Left colon (tissue), 2 donors: ENCODE data around the gene NAA50. TPM values are rescaled to one million over a fixed set of nuclear protein-coding genes. Genes with fewer than 3 reads are reported as not detected.

Experiments used
- ATAC-seq: fragments of 200-7000 bp; cut with Tn5 transposase; one replicate; pipeline ENCODE4 v1.9.1; 2020; ENCODE audit warnings: mild to moderate bottlenecking, moderate library complexity
- DNase-seq, 2 donors: peaks; one replicate each; pipeline ENCODE4 v3.0.0-alpha.2; 2020
- intact Hi-C, 2 donors: fragments of 100-400 bp; cut with DNase I in 1 of 2; cut with micrococcal nuclease in 1 of 2; formaldehyde crosslinking; loops; one replicate each; pipeline versions ENCODE4 v1.11.2 to v1.14.0; 2022; cut with DNase I, micrococcal nuclease
- total RNA-seq, 2 donors: library from RNA; stranded (reverse); fragmentation: NEBNext Ultra II Directional; extraction: Animal tissue kit (Norgen Biotek cat#: 25700); gene quantifications; one replicate each; pipeline ENCODE4 v1.2.1, GENCODE V29; 2021
- donor health status: DM: no; HTN: no; CAD: no.
- donor health status: DM: yes; HTN: yes; CAD: no.

NAA50 gene
- total RNA-seq, 2 donors from 2014 or later, result 89.8 to 96.0 TPM

GRCh38 chr3:113696658-113697499, 49.2 kb downstream of the NAA50 start:
- peak; percentile 98 to 99 for DNase-seq
- ATAC-seq, result peak; percentile 86
- intact Hi-C loops, result no loop called here

- DNase-seq, result peak; percentile 80 to 84
- intact Hi-C loops, result no loop called here
- ATAC-seq, result peak; percentile 74
These were observed 50.0 kb downstream of the NAA50 start, which contains the start of gene USF3 for GRCh38 chr3:113695786-113696645. Gene USF3 (minus strand): TSS chr3:113696642. CDS start chr3:113674878, 21,764 bp downstream.

GRCh38 chr3:113695431-113695785, 50.6 kb downstream of the NAA50 start:
- intact Hi-C loops, result no loop called here
- DNase-seq, result no peak
- no peak for ATAC-seq

GRCh38 chr3:113690482-113690881, 55.6 kb downstream of the NAA50 start:
- ATAC-seq (no peak), DNase-seq (no peak)
- intact Hi-C loops, result no loop called here

- DNase-seq (no peak), ATAC-seq (no peak)
- intact Hi-C loops, result no loop called here
These were observed 59.9 kb downstream of the NAA50 start for GRCh38 chr3:113685956-113686721.

GRCh38 chr3:113685124-113685523, 60.9 kb downstream of the NAA50 start:
- no peak for ATAC-seq
- intact Hi-C loops, result no loop called here
- DNase-seq, result no peak

- ATAC-seq (no peak), DNase-seq (no peak)
- intact Hi-C loops, result no loop called here
These were observed 61.7 kb downstream of the NAA50 start for GRCh38 chr3:113684271-113684819.

GRCh38 chr3:113678773-113679172, 67.3 kb downstream of the NAA50 start:
- no peak for DNase-seq

GRCh38 chr3:113677737-113678136, 68.3 kb downstream of the NAA50 start:
- intact Hi-C loops, result no loop called here
- no peak for DNase-seq
- ATAC-seq, result no peak

More at GRCh38 chr3:113678773-113679172, 67.3 kb downstream of the NAA50 start:
- ATAC-seq, result no peak
- intact Hi-C loops, result no loop called here

GRCh38 chr3:113676261-113676660, 69.8 kb downstream of the NAA50 start:
- intact Hi-C loops, result no loop called here
- DNase-seq (no peak), ATAC-seq (no peak)

- DNase-seq (no peak), ATAC-seq (no peak)
- intact Hi-C loops, result no loop called here
These were observed 72.5 kb downstream of the NAA50 start for GRCh38 chr3:113673593-113673992.

GRCh38 chr3:113668015-113668414, 78.0 kb downstream of the NAA50 start:
- no peak for DNase-seq
- intact Hi-C loops, result no loop called here

More at GRCh38 chr3:113668015-113668414, 78.0 kb downstream of the NAA50 start:
- ATAC-seq, result no peak

Other genes starting within 250 kb of the NAA50 start
- gene SPICE1, start 231.1 kb downstream of the NAA50 start, total RNA-seq, result 10 to 100 TPM; 16.8 to 18.6 TPM
- 10 to 100 TPM; 50.8 to 65.7 TPM for gene SIDT1, start 213.7 kb downstream of the NAA50 start, total RNA-seq
- 10 to 100 TPM; 25.5 to 25.6 TPM for gene USF3, start 49.6 kb downstream of the NAA50 start, total RNA-seq
- 10 to 100 TPM; 70.6 to 78.1 TPM for gene ATP6V1A, start 786 bp upstream of the NAA50 start, total RNA-seq
- gene GRAMD1C, start 92.5 kb upstream of the NAA50 start, total RNA-seq, result 10 to 100 TPM in 1 of 2 donors, 1 to 10 TPM in 1; 8.2 to 16.1 TPM
- gene ZDHHC23, start 201.8 kb upstream of the NAA50 start, total RNA-seq, result 10 to 100 TPM; 47.7 to 48.3 TPM